Measurements from ENCODE around the gene NAALADL2. TPM values are rescaled to one million over a fixed set of nuclear protein-coding genes. Genes with fewer than 3 reads are reported as not detected.

Gene NAALADL2
- total and polyA plus RNA-seq, 2 of the 4 experiments (the other 2 are of a cell fraction): 3.8 to 19.2 TPM

DNA sequence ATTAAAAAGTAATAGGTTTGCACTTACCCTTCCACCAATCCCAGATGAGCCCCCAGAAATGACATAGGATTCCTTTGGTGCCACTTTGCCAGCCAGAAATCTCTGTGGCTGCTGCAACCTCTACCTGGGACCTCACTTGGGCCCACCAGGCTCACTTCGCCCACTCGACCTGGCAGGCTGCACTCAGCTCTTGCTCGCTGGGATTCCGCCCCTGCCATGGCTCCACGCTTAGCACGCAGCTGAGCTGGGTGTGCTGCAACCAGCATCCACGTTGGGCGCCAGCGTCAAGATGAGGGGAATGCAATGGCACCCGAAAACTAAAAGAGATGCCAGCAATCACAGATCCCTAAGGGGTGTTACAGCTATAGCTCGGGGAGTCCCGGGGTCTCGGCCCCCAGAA, 761.0 kb downstream of the NAALADL2 start:
- H3K18ac ChIP-seq (ENCODE audit: low read depth, low read length): no peak overlapping the region
- no peak overlapping the region for H2AK9ac ChIP-seq (replicated peaks; ENCODE audit: low read depth, low read length, poor library complexity)
- no peak overlapping the region for H3K4me2 ChIP-seq (ENCODE audit: low read depth, low read length)
- no peak overlapping the region for H3K56ac ChIP-seq (ENCODE audit: extremely low read depth, insufficient read depth, low read length)
- no peak overlapping the region for H2AK5ac ChIP-seq (ENCODE audit: low read depth, low read length)
- no peak overlapping the region for H2BK15ac ChIP-seq (ENCODE audit: low read depth, low read length)
- no peak overlapping the region for H4K5ac ChIP-seq (ENCODE audit: low read depth, low read length)
- no TSS peak for BruUV-seq (replicated peaks)
- no peak overlapping the region for H2AFZ ChIP-seq (replicated peaks; ENCODE audit: low read length, poor library complexity)
- in situ Hi-C loops (cut with MboI; ENCODE audit: low sequenced_read_pairs): no loop called here
- H3K27ac ChIP-seq (ENCODE audit: insufficient read depth, low read length): no peak overlapping the region
- H2BK20ac ChIP-seq (ENCODE audit: low read depth, low read length): no peak overlapping the region
- H3K36me3 ChIP-seq (ENCODE audit: control insufficient read depth, insufficient read depth, low read length): no peaks in the 10 kb centered on the region
- H3K27me3 ChIP-seq (ENCODE audit: control insufficient read depth, insufficient read depth, low read length): no peaks in the 10 kb centered on the region
- H3K9me1 ChIP-seq (ENCODE audit: insufficient read depth, low read length): no peaks in the 10 kb centered on the region
- no peaks in the 10 kb centered on the region for H3K9me3 ChIP-seq (ENCODE audit: control insufficient read depth, insufficient read depth, low read length)
- H2BK5ac ChIP-seq (ENCODE audit: low read depth, low read length, poor library complexity, severe bottlenecking): no peak overlapping the region
- no peak overlapping the region for H3K9ac ChIP-seq (ENCODE audit: low read depth, low read length)
- H3K79me1 ChIP-seq (ENCODE audit: low read depth in 1 of 2, low read length in 2 of 2): no peaks in the 10 kb centered on the region
- no peak for ATAC-seq (ENCODE audit: low read depth)
- WGBS, 2 experiments (ENCODE audit: extremely low coverage in 2 of 2, insufficient read length in 1 of 2): 99% methylated on average over 10 of the region's 13 CpGs; no CpG with 5 or more reads in 1 of the 2 experiments
- H3K23ac ChIP-seq (ENCODE audit: low read depth, low read length): no peak overlapping the region
- H4K91ac ChIP-seq (ENCODE audit: insufficient read depth, low read depth, low read length): no peak overlapping the region
- no peak overlapping the region for H3K4ac ChIP-seq (ENCODE audit: low read depth, low read length)
- intact Hi-C loops (cut with micrococcal nuclease): no loop called here
- dilution Hi-C loops (cut with HindIII; ENCODE audit: low sequenced_read_pairs, unreplicated experiment): no loop called here
- ChIA-PET POLR2A (ENCODE audit: unreplicated experiment) (no interaction called here), CTCF (no interaction called here)
- no peak for DNase-seq
- H4K8ac ChIP-seq (ENCODE audit: low read depth in 2 of 2, low read length in 2 of 2): no peak overlapping the region
- H2BK120ac ChIP-seq (ENCODE audit: low read depth, low read length): no peak overlapping the region
- TF ChIP-seq BHLHE40 (IDR thresholded peaks at IDR 0.05; ENCODE audit: low read depth, low read length): no peak
- no peak for TF ChIP-seq MAZ (IDR thresholded peaks at IDR 0.05; ENCODE audit: borderline replicate concordance, low read depth, low read length)
- TF ChIP-seq, protein P1, sequence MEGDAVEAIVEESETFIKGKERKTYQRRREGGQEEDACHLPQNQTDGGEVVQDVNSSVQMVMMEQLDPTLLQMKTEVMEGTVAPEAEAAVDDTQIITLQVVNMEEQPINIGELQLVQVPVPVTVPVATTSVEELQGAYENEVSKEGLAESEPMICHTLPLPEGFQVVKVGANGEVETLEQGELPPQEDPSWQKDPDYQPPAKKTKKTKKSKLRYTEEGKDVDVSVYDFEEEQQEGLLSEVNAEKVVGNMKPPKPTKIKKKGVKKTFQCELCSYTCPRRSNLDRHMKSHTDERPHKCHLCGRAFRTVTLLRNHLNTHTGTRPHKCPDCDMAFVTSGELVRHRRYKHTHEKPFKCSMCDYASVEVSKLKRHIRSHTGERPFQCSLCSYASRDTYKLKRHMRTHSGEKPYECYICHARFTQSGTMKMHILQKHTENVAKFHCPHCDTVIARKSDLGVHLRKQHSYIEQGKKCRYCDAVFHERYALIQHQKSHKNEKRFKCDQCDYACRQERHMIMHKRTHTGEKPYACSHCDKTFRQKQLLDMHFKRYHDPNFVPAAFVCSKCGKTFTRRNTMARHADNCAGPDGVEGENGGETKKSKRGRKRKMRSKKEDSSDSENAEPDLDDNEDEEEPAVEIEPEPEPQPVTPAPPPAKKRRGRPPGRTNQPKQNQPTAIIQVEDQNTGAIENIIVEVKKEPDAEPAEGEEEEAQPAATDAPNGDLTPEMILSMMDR (conservative IDR thresholded peaks at IDR 0.05; ENCODE audit: low read depth, low read length): no peak
- TF ChIP-seq, protein P2, sequence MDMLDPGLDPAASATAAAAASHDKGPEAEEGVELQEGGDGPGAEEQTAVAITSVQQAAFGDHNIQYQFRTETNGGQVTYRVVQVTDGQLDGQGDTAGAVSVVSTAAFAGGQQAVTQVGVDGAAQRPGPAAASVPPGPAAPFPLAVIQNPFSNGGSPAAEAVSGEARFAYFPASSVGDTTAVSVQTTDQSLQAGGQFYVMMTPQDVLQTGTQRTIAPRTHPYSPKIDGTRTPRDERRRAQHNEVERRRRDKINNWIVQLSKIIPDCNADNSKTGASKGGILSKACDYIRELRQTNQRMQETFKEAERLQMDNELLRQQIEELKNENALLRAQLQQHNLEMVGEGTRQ (IDR thresholded peaks at IDR 0.05; ENCODE audit: low read depth, low read length): no peak
- TF ChIP-seq, protein P3, sequence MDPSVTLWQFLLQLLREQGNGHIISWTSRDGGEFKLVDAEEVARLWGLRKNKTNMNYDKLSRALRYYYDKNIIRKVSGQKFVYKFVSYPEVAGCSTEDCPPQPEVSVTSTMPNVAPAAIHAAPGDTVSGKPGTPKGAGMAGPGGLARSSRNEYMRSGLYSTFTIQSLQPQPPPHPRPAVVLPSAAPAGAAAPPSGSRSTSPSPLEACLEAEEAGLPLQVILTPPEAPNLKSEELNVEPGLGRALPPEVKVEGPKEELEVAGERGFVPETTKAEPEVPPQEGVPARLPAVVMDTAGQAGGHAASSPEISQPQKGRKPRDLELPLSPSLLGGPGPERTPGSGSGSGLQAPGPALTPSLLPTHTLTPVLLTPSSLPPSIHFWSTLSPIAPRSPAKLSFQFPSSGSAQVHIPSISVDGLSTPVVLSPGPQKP (IDR thresholded peaks at IDR 0.05; ENCODE audit: borderline replicate concordance, low read depth, low read length): no peak
- no peak overlapping the region for H3K4me3 ChIP-seq (ENCODE audit: insufficient read depth, low read depth, low read length)
- no peak overlapping the region for H3K14ac ChIP-seq (replicated peaks; ENCODE audit: low read depth, low read length)
- no peaks in the 10 kb centered on the region for H4K20me1 ChIP-seq (ENCODE audit: insufficient read depth, low read length)
- H3K4me1 ChIP-seq (ENCODE audit: control insufficient read depth, insufficient read depth, low read length): no peaks in the 10 kb centered on the region

Measured in IMR-90 (cell line).